HepG2 (cell line): ENCODE data around the gene HEMK1. TPM values are rescaled to one million over a fixed set of nuclear protein-coding genes. Genes with fewer than 3 reads are reported as not detected.

Experiments used
- ARID2 ChIP-seq: sonication (generic); formaldehyde crosslinking; IDR thresholded peaks from 2 replicates; pipeline ENCODE4 v1.8.1; 2022; ENCODE audit warnings: mild to moderate bottlenecking, missing genetic modification reagents, borderline replicate concordance
- BATF2 ChIP-seq: sonication (generic); formaldehyde crosslinking; IDR thresholded peaks from 2 replicates; pipeline ENCODE4 v1.8.0; 2022; ENCODE audit warnings: mild to moderate bottlenecking, missing genetic modification reagents, moderate library complexity
- E2F5 ChIP-seq: sonication (generic); formaldehyde crosslinking; conservative IDR thresholded peaks from 2 replicates; pipeline ENCODE4 v1.4.0; 2020; ENCODE audit warnings: missing genetic modification reagents
- FOXM1 ChIP-seq: sonication (generic); formaldehyde crosslinking; IDR thresholded peaks from 2 replicates; pipeline ENCODE4 v1.5.0; 2020; ENCODE audit warnings: missing genetic modification reagents
- HOXD1 ChIP-seq: sonication (generic); formaldehyde crosslinking; IDR thresholded peaks from 2 replicates; pipeline ENCODE4 v1.5.0; 2020; ENCODE audit warnings: missing genetic modification reagents
- KLF9 ChIP-seq: IDR thresholded peaks from 2 replicates; pipeline ENCODE4 v1.6.1; 2016; ENCODE audit warnings: low read depth
- NKX3-1 ChIP-seq: sonication (generic); formaldehyde crosslinking; IDR thresholded peaks from 2 replicates; pipeline ENCODE4 v1.5.0; 2020; ENCODE audit warnings: missing genetic modification reagents
- NR1H2 ChIP-seq: sonication (generic); formaldehyde crosslinking; IDR thresholded peaks from 2 replicates; pipeline ENCODE4 v1.8.1; 2022; ENCODE audit warnings: low read depth, missing genetic modification reagents, borderline replicate concordance
- PRDM4 ChIP-seq: sonication (generic); formaldehyde crosslinking; IDR thresholded peaks from 2 replicates; pipeline ENCODE4 v1.9.0; 2021; ENCODE audit warnings: missing genetic modification reagents, borderline replicate concordance
- RXRB ChIP-seq: IDR thresholded peaks from 2 replicates; pipeline ENCODE4 v1.6.1; 2016; ENCODE audit warnings: borderline replicate concordance, missing genetic modification reagents, missing compliant biosample characterization
- SATB2 ChIP-seq: sonication (generic); formaldehyde crosslinking; IDR thresholded peaks from 2 replicates; pipeline ENCODE4 v1.5.0; 2020; ENCODE audit warnings: missing genetic modification reagents
- SMAD1 ChIP-seq: sonication (generic); formaldehyde crosslinking; IDR thresholded peaks from 2 replicates; pipeline ENCODE4 v1.4.0; 2020; ENCODE audit warnings: missing genetic modification reagents, low read depth, mild to moderate bottlenecking, borderline replicate concordance
- SNAPC5 ChIP-seq: sonication (generic); formaldehyde crosslinking; IDR thresholded peaks from 2 replicates; pipeline ENCODE4 v1.8.1; 2023; ENCODE audit warnings: mild to moderate bottlenecking, missing genetic modification reagents, borderline replicate concordance
- SOX5 ChIP-seq: IDR thresholded peaks from 2 replicates; pipeline ENCODE4 v1.6.1; 2016; ENCODE audit warnings: borderline replicate concordance
- SP2 ChIP-seq: sonication (generic); formaldehyde crosslinking; IDR thresholded peaks from 2 replicates; pipeline ENCODE4 v1.5.1; 2020; ENCODE audit warnings: mild to moderate bottlenecking, missing genetic modification reagents
- SRF ChIP-seq: IDR thresholded peaks from 2 replicates; pipeline ENCODE4 v1.6.1; 2011; ENCODE audit warnings: mild to moderate bottlenecking, low read depth, low read length, moderate library complexity
- SSRP1 ChIP-seq: IDR thresholded peaks from 2 replicates; pipeline ENCODE4 v1.6.1; 2016; ENCODE audit warnings: control low read depth
- TBL1XR1 ChIP-seq: fragments of 150-350 bp; IDR thresholded peaks from 2 replicates; pipeline ENCODE4 v1.6.1; 2014; ENCODE audit warnings: borderline replicate concordance, low read length; ENCODE audit not compliant: partially characterized antibody
- TRIM22 ChIP-seq: fragments of 450-650 bp; IDR thresholded peaks from 2 replicates; pipeline ENCODE4 v1.6.1; 2017
- YEATS2 ChIP-seq: sonication (generic); formaldehyde crosslinking; IDR thresholded peaks from 2 replicates; pipeline ENCODE4 v1.4.0; 2020; ENCODE audit warnings: missing genetic modification reagents, borderline replicate concordance
- ZIK1 ChIP-seq: sonication (generic); formaldehyde crosslinking; IDR thresholded peaks from 2 replicates; pipeline ENCODE4 v1.5.0; 2020; ENCODE audit warnings: mild to moderate bottlenecking, low read depth, missing genetic modification reagents, borderline replicate concordance
- ZNF17 ChIP-seq: sonication (generic); formaldehyde crosslinking; IDR thresholded peaks from 2 replicates; pipeline ENCODE4 v1.5.0; 2020; ENCODE audit warnings: mild to moderate bottlenecking, missing genetic modification reagents
- ZNF207 ChIP-seq: fragments of 450-650 bp; IDR thresholded peaks from 2 replicates; pipeline ENCODE4 v1.6.1; 2016; ENCODE audit warnings: antibody characterized with exemption, borderline replicate concordance
- ZNF432 ChIP-seq: sonication (generic); formaldehyde crosslinking; IDR thresholded peaks from 2 replicates; pipeline ENCODE4 v1.5.0; 2020; ENCODE audit warnings: missing genetic modification reagents, mild to moderate bottlenecking, borderline replicate concordance
- ZNF83 ChIP-seq: sonication (generic); formaldehyde crosslinking; IDR thresholded peaks from 2 replicates; pipeline ENCODE4 v1.4.0; 2020; ENCODE audit warnings: missing genetic modification reagents, mild to moderate bottlenecking, borderline replicate concordance
- ZNF850 ChIP-seq: sonication (generic); formaldehyde crosslinking; conservative IDR thresholded peaks from 2 replicates; pipeline ENCODE4 v1.9.0; 2021; ENCODE audit warnings: mild to moderate bottlenecking, missing genetic modification reagents
- ZSCAN20 ChIP-seq: sonication (generic); formaldehyde crosslinking; IDR thresholded peaks from 2 replicates; pipeline ENCODE4 v1.4.0; 2020; ENCODE audit warnings: missing genetic modification reagents, mild to moderate bottlenecking, borderline replicate concordance
- polyA plus RNA-seq, 8 experiments: library from polyadenylated mRNA; depleted of rRNA in 3 of 8; stranded (reverse) in 7 of 8; unstranded in 1 of 8; fragments of >200 nt; fragmentation: Illumina TruSeq in 4 of 8; extraction: Trizol in 4 of 8; gene quantifications; 2 replicates each; pipeline versions ENCODE4 v1.2.1 to v1.2.3, GENCODE V29; 2011 to 2016; ENCODE audit warnings: low read depth in 4 of 8, missing spikeins in 1 of 8, mixed read lengths in 1 of 8; ENCODE audit not compliant: insufficient read depth in 1 of 8
- total RNA-seq, 5 experiments: library from RNA; depleted of rRNA; stranded (reverse); fragments of >200 nt; fragmentation: Illumina TruSeq; extraction: Trizol; gene quantifications; 2 replicates each; pipeline ENCODE4 v1.2.3, GENCODE V29; 2016; ENCODE audit warnings: low read depth in 1 of 5

Gene HEMK1
- total and polyA plus RNA-seq, 2 of the 13 experiments (the other 11 are each of a cell fraction or from before 2014, with no cell fraction given), result 9.8 to 12.6 TPM

- TF ChIP-seq ZSCAN20 (CRISPR knock-in tag) (0 out of 2 replicates have a peak, but pooled peaks have one; percentile 46), SMAD1 (CRISPR knock-in tag) (no peak), ZNF207 (no peak), ARID2 (CRISPR knock-in tag) (no peak), YEATS2 (CRISPR knock-in tag) (peak; percentile 34; the same call in 1 of the 2 replicates), KLF9 (CRISPR knock-in tag) (no peak), HOXD1 (CRISPR knock-in tag) (peak; percentile 64; the same call in 1 of the 2 replicates), ZIK1 (CRISPR knock-in tag) (no peak), NKX3-1 (CRISPR knock-in tag) (peak; percentile 81), RXRB (CRISPR knock-in tag) (0 out of 2 replicates have a peak, but pooled peaks have one; percentile 41), ZNF432 (CRISPR knock-in tag) (no peak), ZNF83 (CRISPR knock-in tag) (no peak), TRIM22 (no peak), ZNF17 (CRISPR knock-in tag) (no peak), FOXM1 (CRISPR knock-in tag) (no peak), ZNF850 (no peak), E2F5 (no peak), SOX5 (CRISPR knock-in tag) (no peak), SSRP1 (CRISPR knock-in tag) (no peak), SATB2 (CRISPR knock-in tag) (peak; percentile 63; the same call in 1 of the 2 replicates), SP2 (CRISPR knock-in tag) (no peak), TBL1XR1 (no peak), PRDM4 (no peak), BATF2 (no peak), SRF (no peak), NR1H2 (no peak), SNAPC5 (CRISPR knock-in tag) (no peak)
Measured at GRCh38 chr3:50525987-50526386, 43.3 kb upstream of the HEMK1 start (continued).
